ENCODE results near the gene CEL. TPM values are rescaled to one million over a fixed set of nuclear protein-coding genes. Genes with fewer than 3 reads are reported as not detected.

Gene CEL
- total RNA-seq, 1 experiment from 2014 or later, result 3.6 TPM

- Mint-ChIP-seq H3K4me3 (no peak overlapping the region), H3K27ac (no peak overlapping the region), H3K27me3 (ENCODE audit: low read depth) (no peaks in the 10 kb centered on the region), H3K9me3 (no peaks in the 10 kb centered on the region), H3K36me3 (ENCODE audit: insufficient read depth in 1 of 3, low read depth in 3 of 3) (peaks cover 19 to 47% (median 42%) of the 10 kb centered on the region in 3 experiments), H3K4me1 (peaks cover 2 to 12% of the 10 kb centered on the region in 2 experiments; a peak in 2 of 4 replicates)
- no peak overlapping the region for H4K5ac ChIP-seq (ENCODE audit: insufficient read length, low read depth, low read length)
- no peak overlapping the region for H2BK12ac ChIP-seq (ENCODE audit: insufficient read length, low read depth, low read length)
- H3K4ac ChIP-seq (ENCODE audit: low read depth, low read length), result no peak overlapping the region
- no peaks in the 10 kb centered on the region for H3K23me2 ChIP-seq (ENCODE audit: insufficient read length, low read depth, low read length, poor library complexity, severe bottlenecking)
- H2BK15ac ChIP-seq (ENCODE audit: low read depth, low read length), result no peak overlapping the region
- H3K79me2 ChIP-seq (ENCODE audit: insufficient read depth, low read length), result no peaks in the 10 kb centered on the region
- no peak overlapping the region for H3K27ac ChIP-seq (ENCODE audit: insufficient read length, low read depth, low read length)
- no peak overlapping the region for H3K14ac ChIP-seq (ENCODE audit: insufficient read depth, low read length)
- no CpG with 5 or more reads among the region's 17 CpGs for WGBS (ENCODE audit: extremely low coverage, insufficient read length, low lambda C conversion rate)
- no peaks in the 10 kb centered on the region for H4K20me1 ChIP-seq (ENCODE audit: control insufficient read depth, insufficient read depth, insufficient read length)
- H4K8ac ChIP-seq (replicated peaks; ENCODE audit: insufficient read length, low read depth, low read length), result no peak overlapping the region
- H2AK5ac ChIP-seq (ENCODE audit: insufficient read length, low read length), result no peak overlapping the region
- H3K4me1 ChIP-seq (ENCODE audit: insufficient read depth, low read length), result no peaks in the 10 kb centered on the region
- no peak for DNase-seq
- no peaks in the 10 kb centered on the region for H3K79me1 ChIP-seq (ENCODE audit: insufficient read depth, low read depth, low read length, poor library complexity, severe bottlenecking)
- H3K56ac ChIP-seq (ENCODE audit: insufficient read length, low read depth, low read length), result no peak overlapping the region
- TF ChIP-seq CTCF (conservative IDR thresholded peaks at IDR 0.05), result no peak
- H2AFZ ChIP-seq (ENCODE audit: low read length), result no peak overlapping the region
- H3K27me3 ChIP-seq (ENCODE audit: insufficient read depth, low read length), result no peaks in the 10 kb centered on the region
- no peak overlapping the region for H3T11ph ChIP-seq (ENCODE audit: low read length)
- H3K23ac ChIP-seq (ENCODE audit: insufficient read length, low read depth, low read length), result no peak overlapping the region
- no peak overlapping the region for H4K91ac ChIP-seq (ENCODE audit: insufficient read length, low read depth, low read length)
- H2BK20ac ChIP-seq (ENCODE audit: low read depth, low read length, poor library complexity, severe bottlenecking), result no peak overlapping the region
- no peak overlapping the region for H2BK5ac ChIP-seq (ENCODE audit: insufficient read length, low read length)
- H3K9ac ChIP-seq (ENCODE audit: extremely low read depth, insufficient read length, low read length), result no peak overlapping the region
- no peak overlapping the region for H3K4me2 ChIP-seq (ENCODE audit: insufficient read depth, insufficient read length, low read length)
- no peak overlapping the region for H3K18ac ChIP-seq (ENCODE audit: insufficient read length, low read depth, low read length)
- H3K9me3 ChIP-seq (ENCODE audit: control insufficient read depth, low read depth, low read length), result no peaks in the 10 kb centered on the region
- H2BK120ac ChIP-seq (ENCODE audit: low read depth, low read length, poor library complexity, severe bottlenecking), result no peak overlapping the region
These were observed 44.9 kb downstream of the CEL start for GRCh38 chr9:133106511-133107244.
